SW480 (cell line): ENCODE measurements around the gene CPNE5.
"Not testable (repeated sequence)": the region's sequence is repeated elsewhere in the genome, so short reads cannot be mapped to it uniquely, and the experiment has no call there.

ENCODE experiments used
- DNase-seq: peaks from one replicate; pipeline ENCODE4 v3.0.0-alpha.2; 2016; ENCODE audit warnings: low spot score

Gene CPNE5

GRCh38 chr6:36814249-36814648 lies 25.0 kb downstream of the CPNE5 start:
- no peak for DNase-seq

GRCh38 chr6:36813526-36813925 lies 25.7 kb downstream of the CPNE5 start:
- no peak for DNase-seq

DNA sequence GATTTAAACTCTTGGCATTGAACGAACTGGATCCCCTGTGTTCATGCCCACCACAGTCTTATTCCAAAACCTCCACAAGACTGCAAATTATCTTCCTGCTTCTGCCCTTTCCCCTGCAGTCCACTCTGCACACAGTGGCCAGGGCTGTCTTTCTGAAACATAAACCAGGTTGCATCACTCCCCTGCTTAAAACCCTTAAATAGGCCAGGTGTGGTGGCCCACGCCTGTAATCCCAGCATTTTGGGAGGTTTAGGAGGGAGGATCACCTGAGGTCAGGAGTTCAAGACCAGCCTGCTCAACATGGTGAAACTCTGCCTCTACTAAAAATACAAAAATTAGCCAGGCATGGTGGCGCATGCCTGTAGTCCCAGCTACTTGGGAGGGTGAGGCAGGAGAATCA lies 26.2 kb downstream of the CPNE5 start:
- not testable (repeated sequence) for DNase-seq

- no peak for DNase-seq
Observed at GRCh38 chr6:36809941-36810803, 29.1 kb downstream of the CPNE5 start.

DNA sequence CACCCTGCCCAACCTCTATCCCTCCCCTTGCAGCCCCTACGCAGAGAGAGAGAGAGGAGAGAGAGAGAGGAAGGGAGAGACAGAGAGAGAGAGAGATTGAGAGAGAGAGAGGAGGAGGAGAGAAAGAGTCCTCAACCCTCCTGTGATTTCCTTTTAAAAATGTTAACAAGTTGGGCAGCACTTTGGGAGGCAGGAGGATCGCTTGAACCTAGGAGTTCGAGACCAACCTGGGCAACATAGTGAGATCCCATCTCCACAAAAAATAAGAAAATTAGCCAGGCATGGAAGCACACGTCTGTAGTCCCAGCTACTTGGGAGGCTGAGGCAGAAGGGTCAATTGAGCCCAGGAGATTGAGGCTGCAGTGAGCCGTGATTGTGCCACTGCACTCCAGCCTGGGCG lies 30.1 kb downstream of the CPNE5 start:
- no peak for DNase-seq

DNA sequence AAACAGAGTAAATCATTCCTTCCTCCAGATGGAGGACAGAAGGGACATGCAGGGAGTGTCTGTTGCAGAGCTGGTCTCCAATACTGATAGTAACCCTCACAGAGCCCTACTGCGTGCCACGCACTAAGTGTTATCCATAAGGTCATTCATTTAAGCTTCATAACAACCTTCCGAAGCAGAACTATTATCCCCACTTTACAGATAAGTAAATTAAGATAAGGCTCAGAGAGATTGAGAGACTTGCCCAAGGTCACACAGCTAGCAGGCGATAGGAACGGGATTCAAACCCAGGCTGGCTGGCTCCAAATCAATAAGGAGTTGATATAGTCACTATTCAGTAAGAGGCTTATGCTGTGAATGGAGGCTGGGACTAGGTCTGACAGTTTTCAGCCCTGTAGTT lies 30.6 kb downstream of the CPNE5 start:
- DNase-seq = no peak

DNA sequence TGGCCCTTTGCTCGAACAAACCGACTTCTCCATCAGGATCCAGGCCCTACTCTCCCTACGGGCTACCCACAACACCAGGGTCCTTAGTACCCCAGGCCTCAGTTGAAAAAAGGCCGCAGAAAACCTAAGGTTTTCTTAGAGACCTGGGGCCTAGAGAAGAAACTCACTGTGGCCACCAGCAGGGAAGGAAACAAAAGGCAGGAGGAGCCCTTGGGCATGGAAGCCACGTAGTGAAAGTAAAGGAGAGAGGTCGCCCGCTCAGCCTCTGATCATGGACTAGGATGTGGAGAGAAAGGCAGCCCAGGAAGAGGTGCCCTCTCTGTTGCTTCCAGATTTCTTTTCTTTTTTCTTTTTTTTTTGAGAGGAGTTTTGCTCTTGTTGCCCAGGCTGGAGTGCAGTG lies 31.5 kb downstream of the CPNE5 start:
- DNase-seq = no peak

DNA sequence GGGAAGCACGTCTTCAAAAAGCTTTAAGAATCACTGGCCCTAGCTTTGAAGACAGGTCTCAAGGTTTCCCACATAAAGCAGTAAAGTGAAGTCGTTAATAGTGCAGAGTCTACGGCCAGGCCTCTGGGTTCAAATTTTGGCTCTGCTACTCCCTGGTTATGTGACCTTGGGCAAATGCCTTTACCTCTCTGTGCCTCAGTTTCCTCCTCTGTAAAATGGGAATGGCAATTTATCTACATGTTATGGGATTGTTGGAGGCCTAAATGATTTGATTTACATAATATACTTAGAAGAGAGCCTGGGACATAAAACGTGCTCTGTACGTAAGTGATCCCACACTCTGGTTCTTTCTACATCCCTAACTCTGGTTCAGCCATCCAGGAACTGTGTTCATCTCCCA lies 32.1 kb downstream of the CPNE5 start:
- no peak for DNase-seq

GRCh38 chr6:36805917-36806316 lies 33.3 kb downstream of the CPNE5 start:
- no peak for DNase-seq

- no peak for DNase-seq
Observed at GRCh38 chr6:36805096-36805797, 34.0 kb downstream of the CPNE5 start.

DNA sequence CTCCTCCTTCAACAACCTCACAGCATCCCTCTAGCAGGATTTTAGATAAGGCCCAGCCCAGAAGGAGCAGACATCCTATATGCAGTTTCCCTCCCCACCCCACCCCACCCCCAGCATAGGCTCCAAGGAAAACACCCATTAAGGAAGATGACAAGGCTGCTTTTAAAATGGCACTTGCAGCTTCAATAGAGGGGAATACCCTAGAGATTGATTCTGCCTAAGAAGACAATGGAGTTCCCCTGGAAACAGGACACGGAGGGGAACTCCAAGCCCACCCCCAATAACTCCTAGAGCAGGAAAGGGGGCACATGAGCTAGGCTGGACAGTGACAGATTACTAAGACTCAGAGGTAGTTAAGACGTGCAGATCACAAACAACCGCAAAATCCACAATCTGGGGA lies 34.7 kb downstream of the CPNE5 start:
- no peak for DNase-seq

GRCh38 chr6:36803908-36804307 lies 35.3 kb downstream of the CPNE5 start:
- DNase-seq = no peak

- DNase-seq = no peak
Observed at GRCh38 chr6:36803482-36803881, 35.8 kb downstream of the CPNE5 start.

GRCh38 chr6:36800223-36801076 lies 38.8 kb downstream of the CPNE5 start:
- no peak for DNase-seq

DNA sequence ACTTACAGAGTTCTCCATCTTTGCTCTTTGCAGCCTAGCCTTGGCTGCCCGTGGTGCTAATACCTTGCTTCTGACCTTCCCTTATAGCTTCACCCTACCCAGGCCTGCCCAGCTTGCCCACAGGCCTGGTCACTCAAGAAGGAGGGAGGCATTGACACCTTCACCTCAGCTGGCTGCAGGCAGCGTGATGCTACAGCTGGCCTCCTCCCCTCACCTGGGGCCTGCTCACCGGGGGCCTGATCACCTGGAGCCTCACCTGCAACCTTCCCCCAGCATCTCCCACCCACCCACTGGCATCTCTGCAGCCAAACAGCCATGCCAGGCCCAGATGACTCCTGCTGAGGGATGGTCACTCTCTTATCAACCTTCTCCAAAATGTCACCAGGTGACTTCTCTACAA lies 40.4 kb downstream of the CPNE5 start:
- DNase-seq = no peak

DNA sequence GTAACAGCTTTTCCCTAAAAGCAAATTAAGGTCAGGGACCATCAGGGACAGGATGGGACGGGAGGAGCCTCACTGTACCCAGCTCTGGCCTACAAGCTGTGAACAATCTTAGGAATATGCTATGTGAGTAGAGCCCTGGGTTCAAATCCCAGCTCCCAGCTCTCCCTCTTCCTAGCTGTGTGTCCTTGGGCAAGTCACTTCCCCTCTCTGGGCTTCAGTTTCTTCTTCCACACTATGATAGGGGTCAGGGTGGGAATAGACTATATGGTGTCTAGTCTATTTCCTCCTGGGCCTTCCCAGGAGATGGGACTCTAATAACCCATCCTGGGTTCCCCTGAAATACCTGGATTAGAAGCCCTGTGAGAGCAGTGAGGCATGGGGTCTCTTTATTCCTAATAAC lies 41.6 kb downstream of the CPNE5 start:
- no peak for DNase-seq

- no peak for DNase-seq
Observed at GRCh38 chr6:36797055-36797454, 42.2 kb downstream of the CPNE5 start.

DNA sequence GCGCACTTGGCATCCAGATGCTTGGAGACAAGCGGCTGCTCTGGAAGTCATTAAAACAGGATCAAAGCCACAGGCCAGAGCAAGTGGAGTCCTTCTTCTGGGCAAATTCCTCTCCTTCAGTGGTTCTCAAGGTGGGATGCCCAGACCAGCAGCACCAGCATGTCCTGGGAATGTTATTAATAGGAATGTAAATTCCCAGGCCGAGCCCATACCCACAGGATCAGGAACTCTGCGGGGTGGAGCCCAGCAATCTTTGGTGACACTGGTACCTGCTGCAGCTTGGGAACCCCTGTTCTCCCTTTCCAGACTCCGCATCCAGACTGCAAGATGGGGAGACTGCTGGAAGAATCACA lies 44.6 kb downstream of the CPNE5 start:
- no peak for DNase-seq

- no peak for DNase-seq
Observed at GRCh38 chr6:36793913-36794712, 45.1 kb downstream of the CPNE5 start.

- DNase-seq = no peak
Observed at GRCh38 chr6:36793296-36793912, 45.8 kb downstream of the CPNE5 start.

- DNase-seq = no peak
Observed at GRCh38 chr6:36791521-36792135, 47.6 kb downstream of the CPNE5 start.
